ENCODE measurements around the gene CLEC10A.
"Not testable (repeated sequence)": the region's sequence is repeated elsewhere in the genome, so short reads cannot be mapped to it uniquely, and the experiment has no call there.

Gene CLEC10A

DNA sequence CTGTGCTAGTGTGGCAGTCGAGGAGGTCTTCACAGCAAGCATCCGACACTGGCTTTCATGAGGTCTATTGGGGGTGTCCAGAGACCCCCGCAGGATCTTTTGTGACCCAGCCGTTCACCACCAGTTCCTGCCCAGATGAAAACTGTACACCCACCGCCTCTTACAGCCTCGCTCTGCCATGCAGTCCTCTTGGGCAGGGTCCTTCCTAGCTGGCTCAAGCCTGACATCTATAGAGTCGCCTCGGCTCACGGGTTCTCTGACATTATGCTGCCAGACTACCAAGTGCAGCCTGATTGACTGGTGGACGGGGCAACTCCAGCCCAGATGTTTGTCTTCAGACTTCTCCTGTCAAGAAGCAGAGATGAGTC is 14.6 kb upstream of the CLEC10A start:
- H3K27ac ChIP-seq: no peak overlapping the region
- no peak for DNase-seq
- no peak overlapping the region for H3K4me3 ChIP-seq (ENCODE audit: low read depth, low read length)
- no peaks in the 10 kb centered on the region for H3K36me3 ChIP-seq
- TF ChIP-seq, protein P1, sequence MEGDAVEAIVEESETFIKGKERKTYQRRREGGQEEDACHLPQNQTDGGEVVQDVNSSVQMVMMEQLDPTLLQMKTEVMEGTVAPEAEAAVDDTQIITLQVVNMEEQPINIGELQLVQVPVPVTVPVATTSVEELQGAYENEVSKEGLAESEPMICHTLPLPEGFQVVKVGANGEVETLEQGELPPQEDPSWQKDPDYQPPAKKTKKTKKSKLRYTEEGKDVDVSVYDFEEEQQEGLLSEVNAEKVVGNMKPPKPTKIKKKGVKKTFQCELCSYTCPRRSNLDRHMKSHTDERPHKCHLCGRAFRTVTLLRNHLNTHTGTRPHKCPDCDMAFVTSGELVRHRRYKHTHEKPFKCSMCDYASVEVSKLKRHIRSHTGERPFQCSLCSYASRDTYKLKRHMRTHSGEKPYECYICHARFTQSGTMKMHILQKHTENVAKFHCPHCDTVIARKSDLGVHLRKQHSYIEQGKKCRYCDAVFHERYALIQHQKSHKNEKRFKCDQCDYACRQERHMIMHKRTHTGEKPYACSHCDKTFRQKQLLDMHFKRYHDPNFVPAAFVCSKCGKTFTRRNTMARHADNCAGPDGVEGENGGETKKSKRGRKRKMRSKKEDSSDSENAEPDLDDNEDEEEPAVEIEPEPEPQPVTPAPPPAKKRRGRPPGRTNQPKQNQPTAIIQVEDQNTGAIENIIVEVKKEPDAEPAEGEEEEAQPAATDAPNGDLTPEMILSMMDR (IDR thresholded peaks at IDR 0.05; ENCODE audit: low read depth, low read length): no peak
- no peaks in the 10 kb centered on the region for H3K27me3 ChIP-seq (ENCODE audit: insufficient read depth, low read depth, severe bottlenecking)
- no peaks in the 10 kb centered on the region for H3K9me3 ChIP-seq (ENCODE audit: severe bottlenecking)

GRCh38 chr17:7091311-7092005 is 11.4 kb upstream of the CLEC10A start:
- peak overlapping the region; percentile 12; the same call in 1 of the 2 replicates for H3K4me3 ChIP-seq (ENCODE audit: low read depth, low read length)
- H3K9me3 ChIP-seq (ENCODE audit: severe bottlenecking); H3K36me3 ChIP-seq; H3K27me3 ChIP-seq (ENCODE audit: insufficient read depth, low read depth, severe bottlenecking); H3K27ac ChIP-seq; DNase-seq: not testable (repeated sequence)

GRCh38 chr17:7089570-7089969 is 9.5 kb upstream of the CLEC10A start:
- peak overlapping the region; percentile 94 for H3K27ac ChIP-seq
- H3K4me3 ChIP-seq (ENCODE audit: low read depth, low read length); H3K9me3 ChIP-seq (ENCODE audit: severe bottlenecking); H3K36me3 ChIP-seq; DNase-seq; H3K27me3 ChIP-seq (ENCODE audit: insufficient read depth, low read depth, severe bottlenecking): not testable (repeated sequence)

GRCh38 chr17:7088442-7088841 is 8.4 kb upstream of the CLEC10A start:
- Histone ChIP-seq H3K27ac (peak overlapping the region; percentile 94), H3K4me3 (ENCODE audit: low read depth, low read length) (peak overlapping the region; percentile 27)
- peak; percentile 71 for DNase-seq

DNA sequence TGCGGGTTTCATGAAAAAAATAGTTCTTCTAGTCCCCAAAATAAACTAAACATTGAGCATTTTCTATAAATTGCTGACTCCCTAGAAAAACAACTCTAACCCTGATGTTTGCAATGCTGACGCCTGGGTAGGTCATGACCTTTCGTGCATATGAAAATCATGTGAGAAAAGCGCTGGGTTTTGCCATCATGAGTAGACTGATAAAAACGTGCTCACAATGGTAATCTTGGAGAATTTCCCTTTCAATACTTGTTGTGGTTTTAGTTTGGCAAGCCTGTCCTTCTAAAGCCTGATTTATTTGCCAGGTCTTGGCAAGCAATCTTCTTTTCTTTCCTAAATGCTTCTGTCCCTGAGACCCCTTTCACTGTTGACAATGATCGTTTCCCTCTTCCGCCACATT is 4.0 kb upstream of the CLEC10A start:
- TF ChIP-seq, protein P1 (IDR thresholded peaks at IDR 0.05; ENCODE audit: low read depth, low read length): no peak
- Histone ChIP-seq H3K27ac (no peak overlapping the region), H3K4me3 (ENCODE audit: low read depth, low read length) (no peak overlapping the region), H3K9me3 (ENCODE audit: severe bottlenecking) (peaks cover 6% of the 10 kb centered on the region), H3K36me3 (no peaks in the 10 kb centered on the region), H3K27me3 (ENCODE audit: insufficient read depth, low read depth, severe bottlenecking) (no peaks in the 10 kb centered on the region)
- no peak for DNase-seq

More at GRCh38 chr17:7088442-7088841, 8.4 kb upstream of the CLEC10A start:
- H3K27me3 ChIP-seq (ENCODE audit: insufficient read depth, low read depth, severe bottlenecking); H3K36me3 ChIP-seq; H3K9me3 ChIP-seq (ENCODE audit: severe bottlenecking): not testable (repeated sequence)

GRCh38 chr17:7083592-7083991 is 3.5 kb upstream of the CLEC10A start:
- peaks cover 6% of the 10 kb centered on the region for H3K9me3 ChIP-seq (ENCODE audit: severe bottlenecking)
- H3K27me3 ChIP-seq (ENCODE audit: insufficient read depth, low read depth, severe bottlenecking): no peaks in the 10 kb centered on the region
- TF ChIP-seq, protein P1 (IDR thresholded peaks at IDR 0.05; ENCODE audit: low read depth, low read length): no peak
- no peak overlapping the region for H3K4me3 ChIP-seq (ENCODE audit: low read depth, low read length)
- DNase-seq: no peak
- no peaks in the 10 kb centered on the region for H3K36me3 ChIP-seq
- H3K27ac ChIP-seq: no peak overlapping the region

DNA sequence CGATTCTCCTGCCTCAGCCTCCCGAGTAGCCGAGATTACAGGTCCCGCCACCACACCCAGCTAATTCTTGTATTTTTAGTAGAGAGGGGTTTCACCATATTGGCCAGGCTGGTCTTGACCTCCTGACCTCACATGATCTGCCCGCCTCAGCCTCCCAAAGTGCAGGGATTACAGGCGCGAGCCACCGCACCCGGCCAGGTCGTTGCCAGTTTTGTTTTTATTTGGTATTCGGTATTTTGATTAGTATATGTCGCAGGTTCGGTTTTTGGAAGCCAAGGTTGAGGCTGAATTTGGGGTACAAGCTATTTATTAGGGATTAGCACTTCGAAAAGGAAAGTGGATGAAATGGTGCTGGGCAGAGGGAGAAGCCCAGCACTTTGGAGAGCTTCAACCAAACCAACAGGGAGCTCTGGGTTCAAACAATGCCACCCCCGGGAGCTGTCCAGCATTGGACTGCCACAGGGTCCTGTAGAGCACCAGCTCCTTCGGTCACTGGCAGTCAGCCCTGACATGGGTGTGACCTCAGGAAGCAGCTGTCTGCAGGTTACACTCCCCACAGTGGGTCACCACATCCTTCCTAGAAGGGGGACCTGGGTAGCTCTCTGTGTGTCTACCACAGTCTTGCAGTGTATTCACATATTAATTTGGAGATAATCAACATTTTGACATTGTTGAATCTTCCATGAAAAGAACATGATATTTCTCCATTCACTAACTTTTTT is 1.5 kb upstream of the CLEC10A start:
- no peak for DNase-seq
- H3K4me3 ChIP-seq (ENCODE audit: low read depth, low read length): no peak overlapping the region

More for the DNA sequence above, 1.5 kb upstream of the CLEC10A start:
- H3K36me3 ChIP-seq: no peaks in the 10 kb centered on the region
- TF ChIP-seq, protein P1 (IDR thresholded peaks at IDR 0.05; ENCODE audit: low read depth, low read length): no peak
- H3K9me3 ChIP-seq (ENCODE audit: severe bottlenecking): peaks cover 6% of the 10 kb centered on the region
- H3K27ac ChIP-seq: no peak overlapping the region
- H3K27me3 ChIP-seq (ENCODE audit: insufficient read depth, low read depth, severe bottlenecking): no peaks in the 10 kb centered on the region

Measured in WERI-Rb-1 (cell line).